ENCODE measurements around the gene PAK3. TPM values are rescaled to one million over a fixed set of nuclear protein-coding genes. Genes with fewer than 3 reads are reported as not detected.

The PAK3 gene
- total and polyA plus RNA-seq, 2 experiments from 2014 or later, result not detected

DNA sequence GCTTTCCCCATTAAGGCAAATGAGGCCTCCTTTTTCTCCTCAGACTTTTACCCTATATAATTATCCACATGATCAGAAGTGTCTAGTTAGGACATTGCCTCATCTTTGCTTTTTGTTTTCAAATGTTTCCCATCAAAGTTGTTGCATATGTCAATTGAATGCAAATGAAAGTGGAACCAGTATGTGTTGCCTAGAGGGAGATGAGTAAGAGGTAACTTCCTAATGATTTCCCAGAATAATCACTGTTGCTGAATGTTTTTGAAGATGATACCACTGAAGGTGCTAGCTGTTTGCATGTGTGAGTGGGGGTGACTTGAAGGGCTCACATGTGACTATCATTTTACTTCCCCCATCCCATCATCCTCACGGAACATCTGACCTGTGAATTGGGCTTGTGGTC is 33.9 kb downstream of the PAK3 start:
- Histone ChIP-seq H3K4me3 (no peak overlapping the region), H3K9ac (no peak overlapping the region), H3K27me3 (replicated peaks; ENCODE audit: insufficient read depth) (no peaks in the 10 kb centered on the region), H3K4me1 (ENCODE audit: insufficient read depth) (no peaks in the 10 kb centered on the region), H3K4me2 (ENCODE audit: unreplicated experiment) (no peak overlapping the region), H3K9me2 (ENCODE audit: insufficient read depth) (no peaks in the 10 kb centered on the region), H3F3A (ENCODE audit: insufficient read depth) (no peaks in the 10 kb centered on the region), H3K79me2 (ENCODE audit: insufficient read depth) (no peaks in the 10 kb centered on the region), H3K27ac (no peak overlapping the region), H3K9me3 (ENCODE audit: low read depth) (no peaks in the 10 kb centered on the region), H3K36me3 (ENCODE audit: low read depth) (no peaks in the 10 kb centered on the region), H4K20me1 (ENCODE audit: insufficient read depth) (no peaks in the 10 kb centered on the region), H2AFZ (no peak overlapping the region)
- in situ Hi-C loops (cut with MboI), result no loop called here
- 43 to 57% methylated on average over 1 of the region's 1 CpG for WGBS, 2 experiments (ENCODE audit: low coverage in 1 of 2, low lambda C conversion rate in 2 of 2, missing lambda C conversion rate in 2 of 2)
- TF ChIP-seq EZH2 (IDR thresholded peaks at IDR 0.05; ENCODE audit: insufficient read depth, poor library complexity, severe bottlenecking), result no peak
- TF ChIP-seq EZH2phosphoT487 (IDR thresholded peaks at IDR 0.05; ENCODE audit: insufficient read depth, low read depth), result no peak
- DNase-seq, result no peak

DNA sequence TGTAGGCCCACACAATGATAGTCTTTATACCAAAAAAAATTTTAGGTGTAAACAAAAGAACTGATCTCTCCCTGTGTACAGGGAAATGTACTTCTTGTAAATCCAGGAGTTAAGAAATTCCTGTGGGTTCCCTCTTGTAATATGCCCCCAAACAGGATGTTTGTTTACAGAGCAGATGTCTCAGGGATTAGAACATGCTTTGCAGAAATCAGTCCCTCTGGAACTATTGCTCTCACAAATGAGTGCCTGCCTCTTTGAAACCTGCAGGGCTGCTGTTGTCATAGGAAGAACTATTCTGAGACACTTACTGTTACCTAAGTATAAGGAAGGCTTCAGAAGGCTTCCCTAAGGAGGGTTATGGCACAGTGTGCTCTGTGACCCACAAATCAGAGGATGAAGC is 35.6 kb downstream of the PAK3 start:
- Histone ChIP-seq H3K9me3 (ENCODE audit: low read depth) (no peaks in the 10 kb centered on the region), H3K79me2 (ENCODE audit: insufficient read depth) (no peaks in the 10 kb centered on the region), H3K9ac (no peak overlapping the region), H3K4me3 (no peak overlapping the region), H3F3A (ENCODE audit: insufficient read depth) (no peaks in the 10 kb centered on the region), H2AFZ (no peak overlapping the region), H3K27ac (no peak overlapping the region), H3K4me2 (ENCODE audit: unreplicated experiment) (no peak overlapping the region), H4K20me1 (ENCODE audit: insufficient read depth) (no peaks in the 10 kb centered on the region), H3K4me1 (ENCODE audit: insufficient read depth) (no peaks in the 10 kb centered on the region), H3K9me2 (ENCODE audit: insufficient read depth) (no peaks in the 10 kb centered on the region), H3K36me3 (ENCODE audit: low read depth) (no peaks in the 10 kb centered on the region), H3K27me3 (replicated peaks; ENCODE audit: insufficient read depth) (no peaks in the 10 kb centered on the region)
- in situ Hi-C loops (cut with MboI), result no loop called here
- no peak for DNase-seq
- TF ChIP-seq EZH2phosphoT487 (IDR thresholded peaks at IDR 0.05; ENCODE audit: insufficient read depth, low read depth) (no peak), EZH2 (IDR thresholded peaks at IDR 0.05; ENCODE audit: insufficient read depth, poor library complexity, severe bottlenecking) (no peak)

DNA sequence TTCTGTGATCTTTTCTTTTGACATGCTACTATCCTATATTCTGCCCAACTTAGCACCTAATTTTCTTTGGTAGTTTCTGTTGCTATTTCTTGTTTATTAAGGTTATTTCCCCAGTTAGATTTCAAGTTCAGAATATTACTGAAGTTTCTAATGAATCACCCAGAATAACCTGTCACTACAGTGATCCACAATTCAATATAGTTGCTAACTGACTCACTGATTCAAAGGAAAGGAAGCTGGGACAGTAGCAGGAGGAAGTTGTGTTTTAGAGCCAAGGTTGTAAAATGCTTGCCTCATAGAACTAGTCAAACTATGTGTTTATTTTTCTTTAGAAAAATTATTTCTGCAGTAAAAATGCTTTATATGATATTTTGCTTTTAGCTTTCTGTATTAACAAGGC is 37.4 kb downstream of the PAK3 start:
- no peak for TF ChIP-seq EZH2 (IDR thresholded peaks at IDR 0.05; ENCODE audit: insufficient read depth, poor library complexity, severe bottlenecking)
- no peak for TF ChIP-seq EZH2phosphoT487 (IDR thresholded peaks at IDR 0.05; ENCODE audit: insufficient read depth, low read depth)
- Histone ChIP-seq H3K9me2 (ENCODE audit: insufficient read depth) (no peaks in the 10 kb centered on the region), H3F3A (ENCODE audit: insufficient read depth) (no peaks in the 10 kb centered on the region), H3K9ac (no peak overlapping the region), H3K79me2 (ENCODE audit: insufficient read depth) (no peaks in the 10 kb centered on the region), H3K4me1 (ENCODE audit: insufficient read depth) (no peaks in the 10 kb centered on the region), H3K36me3 (ENCODE audit: low read depth) (no peaks in the 10 kb centered on the region), H3K27ac (no peak overlapping the region), H3K9me3 (ENCODE audit: low read depth) (no peaks in the 10 kb centered on the region), H3K4me3 (no peak overlapping the region), H4K20me1 (ENCODE audit: insufficient read depth) (no peaks in the 10 kb centered on the region), H2AFZ (no peak overlapping the region), H3K27me3 (replicated peaks; ENCODE audit: insufficient read depth) (no peaks in the 10 kb centered on the region), H3K4me2 (ENCODE audit: unreplicated experiment) (no peak overlapping the region)
- in situ Hi-C loops (cut with MboI), result no loop called here
- no peak for DNase-seq

DNA sequence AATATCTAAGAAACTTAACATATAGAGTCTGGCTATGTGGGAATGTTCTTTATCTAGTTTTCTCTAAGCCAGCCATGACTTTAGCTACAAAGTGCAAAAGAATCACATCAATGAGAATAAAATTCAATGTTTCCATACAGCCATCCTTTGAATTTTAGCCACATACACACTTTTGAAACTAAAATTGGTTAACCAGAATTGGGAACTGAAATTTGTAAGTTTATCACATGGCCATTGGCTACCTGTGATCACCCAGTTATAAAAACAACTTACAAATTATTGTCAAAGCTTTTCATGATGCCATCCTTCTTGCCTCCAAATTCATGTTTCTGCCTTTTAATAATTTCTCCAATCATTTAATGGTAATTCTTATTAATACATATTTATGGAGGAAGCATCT is 49.9 kb downstream of the PAK3 start:
- TF ChIP-seq EZH2 (IDR thresholded peaks at IDR 0.05; ENCODE audit: insufficient read depth, poor library complexity, severe bottlenecking) (no peak), EZH2phosphoT487 (IDR thresholded peaks at IDR 0.05; ENCODE audit: insufficient read depth, low read depth) (no peak)
- DNase-seq, result no peak
- no peak overlapping the region for H3K9ac ChIP-seq
- no peaks in the 10 kb centered on the region for H3K79me2 ChIP-seq (ENCODE audit: insufficient read depth)
- H3K9me3 ChIP-seq (ENCODE audit: low read depth), result no peaks in the 10 kb centered on the region
- H3K4me1 ChIP-seq (ENCODE audit: insufficient read depth), result no peaks in the 10 kb centered on the region
- in situ Hi-C loops (cut with MboI), result no loop called here
- no peak overlapping the region for H3K27ac ChIP-seq
- H3K4me2 ChIP-seq (ENCODE audit: unreplicated experiment), result no peak overlapping the region
- no peaks in the 10 kb centered on the region for H3K36me3 ChIP-seq (ENCODE audit: low read depth)
- no peak overlapping the region for H2AFZ ChIP-seq
- no peaks in the 10 kb centered on the region for H3K27me3 ChIP-seq (replicated peaks; ENCODE audit: insufficient read depth)
- H3K9me2 ChIP-seq (ENCODE audit: insufficient read depth), result no peaks in the 10 kb centered on the region
- H4K20me1 ChIP-seq (ENCODE audit: insufficient read depth), result no peaks in the 10 kb centered on the region
- H3F3A ChIP-seq (ENCODE audit: insufficient read depth), result no peaks in the 10 kb centered on the region
- no peak overlapping the region for H3K4me3 ChIP-seq

DNA sequence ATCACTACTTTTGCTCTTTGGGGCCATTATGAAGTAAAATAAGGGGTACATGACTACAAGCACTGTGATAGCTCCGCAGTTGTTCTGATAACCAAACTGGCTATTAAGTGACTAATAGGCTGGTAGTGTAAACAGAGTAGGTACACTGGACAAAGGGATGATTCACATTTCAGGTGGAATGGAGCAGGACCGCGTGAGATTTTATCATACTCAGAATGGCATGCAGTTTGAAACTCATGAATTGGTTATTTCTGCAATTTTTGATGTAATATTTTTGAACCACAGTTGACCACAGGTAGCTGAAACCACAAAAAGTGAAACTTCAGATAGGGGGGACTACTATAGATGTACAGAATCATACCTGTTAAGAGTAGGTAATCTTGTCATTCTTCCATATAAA is 55.8 kb downstream of the PAK3 start:
- TF ChIP-seq EZH2phosphoT487 (IDR thresholded peaks at IDR 0.05; ENCODE audit: insufficient read depth, low read depth), result no peak
- no peak for TF ChIP-seq EZH2 (IDR thresholded peaks at IDR 0.05; ENCODE audit: insufficient read depth, poor library complexity, severe bottlenecking)
- no peak for DNase-seq
- Histone ChIP-seq H4K20me1 (ENCODE audit: insufficient read depth) (no peaks in the 10 kb centered on the region), H3K79me2 (ENCODE audit: insufficient read depth) (no peaks in the 10 kb centered on the region), H3K36me3 (ENCODE audit: low read depth) (no peaks in the 10 kb centered on the region), H3K27ac (no peak overlapping the region), H3K9ac (no peak overlapping the region), H3K9me2 (ENCODE audit: insufficient read depth) (no peaks in the 10 kb centered on the region), H3K4me2 (ENCODE audit: unreplicated experiment) (no peak overlapping the region), H3K4me3 (no peak overlapping the region), H3K4me1 (ENCODE audit: insufficient read depth) (no peaks in the 10 kb centered on the region), H3F3A (ENCODE audit: insufficient read depth) (no peaks in the 10 kb centered on the region), H3K27me3 (replicated peaks; ENCODE audit: insufficient read depth) (no peaks in the 10 kb centered on the region), H3K9me3 (ENCODE audit: low read depth) (no peaks in the 10 kb centered on the region), H2AFZ (no peak overlapping the region)
- in situ Hi-C loops (cut with MboI), result no loop called here
- WGBS, 2 experiments (ENCODE audit: low coverage in 1 of 2, low lambda C conversion rate in 2 of 2, missing lambda C conversion rate in 2 of 2), result 79 to 87% methylated on average over 3 of the region's 3 CpGs
